Astrocyte of the cerebellum (primary cell): Measurements from ENCODE around the gene OTUD6A.

ENCODE experiments used
- DNase-seq: peaks from one replicate; pipeline ENCODE4 v3.0.0-alpha.2; 2011; ENCODE audit warnings: low read depth
- H3K4me3 ChIP-seq: 2 replicates; pipeline ENCODE4 v1.5.1; 2011; ENCODE audit warnings: mild to moderate bottlenecking, low read depth, low read length, moderate library complexity
- in situ Hi-C: cut with HindIII; loops from 2 replicates; pipeline ENCODE4 v1.10.0; 2017; ENCODE audit warnings: low sequenced_read_pairs
- TF ChIP-seq, protein P1 (sequence below): IDR thresholded peaks from 2 replicates; pipeline ENCODE4 v1.5.1; 2012; ENCODE audit warnings: low read length, low read depth, moderate library complexity, mild to moderate bottlenecking; ENCODE audit errors: missing control alignments

OTUD6A gene

GRCh38 chrX:70043685-70044084 is 18.6 kb upstream of the OTUD6A start:
- no peak overlapping the region for H3K4me3 ChIP-seq
- TF ChIP-seq, protein P1, sequence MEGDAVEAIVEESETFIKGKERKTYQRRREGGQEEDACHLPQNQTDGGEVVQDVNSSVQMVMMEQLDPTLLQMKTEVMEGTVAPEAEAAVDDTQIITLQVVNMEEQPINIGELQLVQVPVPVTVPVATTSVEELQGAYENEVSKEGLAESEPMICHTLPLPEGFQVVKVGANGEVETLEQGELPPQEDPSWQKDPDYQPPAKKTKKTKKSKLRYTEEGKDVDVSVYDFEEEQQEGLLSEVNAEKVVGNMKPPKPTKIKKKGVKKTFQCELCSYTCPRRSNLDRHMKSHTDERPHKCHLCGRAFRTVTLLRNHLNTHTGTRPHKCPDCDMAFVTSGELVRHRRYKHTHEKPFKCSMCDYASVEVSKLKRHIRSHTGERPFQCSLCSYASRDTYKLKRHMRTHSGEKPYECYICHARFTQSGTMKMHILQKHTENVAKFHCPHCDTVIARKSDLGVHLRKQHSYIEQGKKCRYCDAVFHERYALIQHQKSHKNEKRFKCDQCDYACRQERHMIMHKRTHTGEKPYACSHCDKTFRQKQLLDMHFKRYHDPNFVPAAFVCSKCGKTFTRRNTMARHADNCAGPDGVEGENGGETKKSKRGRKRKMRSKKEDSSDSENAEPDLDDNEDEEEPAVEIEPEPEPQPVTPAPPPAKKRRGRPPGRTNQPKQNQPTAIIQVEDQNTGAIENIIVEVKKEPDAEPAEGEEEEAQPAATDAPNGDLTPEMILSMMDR: no peak
- in situ Hi-C loops: no loop called here
- no peak for DNase-seq

DNA sequence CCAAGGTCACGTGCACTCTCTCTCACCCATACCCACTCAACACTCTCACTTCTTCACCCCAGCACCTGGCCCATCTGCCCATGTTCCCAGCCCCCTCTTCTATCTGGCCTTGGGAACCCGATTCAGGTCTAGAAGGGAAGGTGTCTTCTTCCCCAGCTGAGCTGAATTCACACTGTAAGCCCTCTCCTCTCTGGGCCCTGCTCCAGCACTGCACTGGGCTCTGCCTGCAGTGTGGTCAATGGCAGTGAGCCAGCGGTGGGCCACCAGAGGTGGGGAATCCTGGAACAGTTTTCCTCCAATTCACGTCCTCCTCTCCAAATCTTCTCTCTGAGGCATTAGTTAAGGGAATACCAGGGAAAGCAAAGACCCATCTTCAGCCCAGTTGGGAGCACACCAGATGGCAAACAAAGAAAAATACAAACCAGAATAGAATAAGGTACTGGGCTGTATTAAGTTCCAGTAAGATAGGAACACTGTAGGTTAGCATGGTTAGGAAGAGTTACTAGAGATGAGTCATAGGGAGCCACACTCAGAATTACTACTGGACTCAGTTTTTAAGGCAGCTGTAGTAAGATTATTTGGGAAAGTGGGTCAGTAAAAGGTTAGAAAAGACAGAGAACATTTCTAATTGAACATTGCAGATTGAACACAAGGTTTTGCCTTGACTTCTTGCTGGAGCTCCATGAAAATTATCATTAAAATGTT is 17.6 kb upstream of the OTUD6A start:
- TF ChIP-seq, protein P1: no peak
- no peak overlapping the region for H3K4me3 ChIP-seq
- no peak for DNase-seq
- in situ Hi-C loops: no loop called here

GRCh38 chrX:70046978-70047377 is 15.3 kb upstream of the OTUD6A start:
- H3K4me3 ChIP-seq: no peak overlapping the region
- in situ Hi-C loops: no loop called here
- TF ChIP-seq, protein P1: no peak
- no peak for DNase-seq

DNA sequence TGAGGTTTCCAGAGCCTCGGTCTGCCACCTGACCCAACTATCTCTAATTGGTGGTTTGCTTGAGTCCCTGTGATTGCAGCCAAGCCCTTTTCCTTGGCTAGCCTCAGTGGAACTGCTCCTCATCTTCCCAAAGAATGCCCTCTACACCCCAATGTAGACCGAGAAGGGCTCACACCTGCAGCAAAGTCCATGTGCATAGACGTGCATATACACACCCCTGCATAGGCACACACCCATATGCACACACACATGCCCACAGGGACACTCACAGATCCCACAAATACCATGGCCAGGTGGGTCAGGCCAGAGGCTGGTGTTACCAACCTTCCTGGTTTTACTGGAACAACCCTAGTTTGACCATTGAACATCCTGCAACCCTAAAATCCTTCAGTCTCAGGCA is 12.9 kb upstream of the OTUD6A start:
- DNase-seq: no peak
- in situ Hi-C loops: no loop called here
- H3K4me3 ChIP-seq: no peak overlapping the region
- TF ChIP-seq, protein P1: no peak

DNA sequence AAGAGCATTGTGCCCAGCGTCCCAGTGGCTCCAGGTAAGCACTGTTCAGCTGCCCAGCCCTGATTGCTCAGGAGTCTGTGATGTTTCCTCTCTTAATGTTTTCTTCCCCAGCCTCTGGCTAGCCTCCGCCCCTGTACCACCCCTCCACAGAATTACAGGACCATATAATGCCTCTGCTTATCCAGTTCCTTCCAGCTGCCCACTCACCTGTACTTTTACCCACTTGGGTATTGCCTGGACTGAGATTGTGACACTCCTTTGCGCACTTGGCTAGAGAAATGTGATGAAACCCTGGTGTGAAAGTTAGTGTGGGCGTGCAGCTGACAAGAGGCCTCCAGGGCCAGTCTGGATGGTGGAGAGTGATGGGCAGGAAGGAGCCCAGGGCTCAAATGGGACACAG is 12.3 kb upstream of the OTUD6A start, which contains the start of gene AWAT2:
AWAT2 (minus strand) TSS at position 14 of the 400 bp plus-strand sequence; CDS start at position 8, 6 bp downstream.
- DNase-seq: no peak
- in situ Hi-C loops: no loop called here
- TF ChIP-seq, protein P1: no peak
- H3K4me3 ChIP-seq: no peak within 1 kb of the TSS

GRCh38 chrX:70052895-70053615 is 9.2 kb upstream of the OTUD6A start:
- no peak overlapping the region for H3K4me3 ChIP-seq
- TF ChIP-seq, protein P1: no peak
- in situ Hi-C loops: no loop called here
- no peak for DNase-seq
